ENCODE results near the gene PCDHB6. TPM values are rescaled to one million over a fixed set of nuclear protein-coding genes. Genes with fewer than 3 reads are reported as not detected.
"Not testable (repeated sequence)": the region's sequence is repeated elsewhere in the genome, so short reads cannot be mapped to it uniquely, and the experiment has no call there.

PCDHB6 gene
- total RNA-seq, 6 experiments from 2014 or later = 0.14 to 0.94 (median 0.70) TPM

DNA sequence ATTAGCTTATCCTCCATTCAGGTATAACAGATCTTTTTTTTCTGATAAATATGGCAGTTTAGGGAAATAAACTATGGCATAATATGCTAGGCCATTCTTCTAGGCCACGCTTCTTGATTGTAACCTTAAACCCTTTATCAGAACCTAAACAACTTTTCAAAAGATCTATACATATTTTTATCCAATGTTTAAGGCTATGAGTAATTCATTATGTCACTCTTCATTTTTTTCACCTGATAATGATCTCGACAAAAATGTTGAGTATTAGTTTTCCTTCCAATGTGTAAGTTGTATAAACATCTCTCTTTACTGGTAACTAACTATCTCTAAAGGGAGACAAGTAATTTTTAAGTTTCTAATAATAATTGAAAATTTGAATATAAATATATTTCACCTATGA, 30.6 kb upstream of the PCDHB6 start:
- H3K4me1 Mint-ChIP-seq (ENCODE audit: low read depth) = no peaks in the 10 kb centered on the region
- TF ChIP-seq, protein P1, sequence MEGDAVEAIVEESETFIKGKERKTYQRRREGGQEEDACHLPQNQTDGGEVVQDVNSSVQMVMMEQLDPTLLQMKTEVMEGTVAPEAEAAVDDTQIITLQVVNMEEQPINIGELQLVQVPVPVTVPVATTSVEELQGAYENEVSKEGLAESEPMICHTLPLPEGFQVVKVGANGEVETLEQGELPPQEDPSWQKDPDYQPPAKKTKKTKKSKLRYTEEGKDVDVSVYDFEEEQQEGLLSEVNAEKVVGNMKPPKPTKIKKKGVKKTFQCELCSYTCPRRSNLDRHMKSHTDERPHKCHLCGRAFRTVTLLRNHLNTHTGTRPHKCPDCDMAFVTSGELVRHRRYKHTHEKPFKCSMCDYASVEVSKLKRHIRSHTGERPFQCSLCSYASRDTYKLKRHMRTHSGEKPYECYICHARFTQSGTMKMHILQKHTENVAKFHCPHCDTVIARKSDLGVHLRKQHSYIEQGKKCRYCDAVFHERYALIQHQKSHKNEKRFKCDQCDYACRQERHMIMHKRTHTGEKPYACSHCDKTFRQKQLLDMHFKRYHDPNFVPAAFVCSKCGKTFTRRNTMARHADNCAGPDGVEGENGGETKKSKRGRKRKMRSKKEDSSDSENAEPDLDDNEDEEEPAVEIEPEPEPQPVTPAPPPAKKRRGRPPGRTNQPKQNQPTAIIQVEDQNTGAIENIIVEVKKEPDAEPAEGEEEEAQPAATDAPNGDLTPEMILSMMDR (IDR thresholded peaks at IDR 0.05) = no peak
- DNase-seq = no peak
- no peak overlapping the region for H3K4me3 Mint-ChIP-seq
- H3K9me3 Mint-ChIP-seq = peaks cover 35% of the 10 kb centered on the region
- H3K27ac Mint-ChIP-seq = no peak overlapping the region
- no peaks in the 10 kb centered on the region; the same call in none of the 2 replicates for H3K27me3 Mint-ChIP-seq (ENCODE audit: insufficient read depth)
- H3K36me3 Mint-ChIP-seq (ENCODE audit: low read depth) = peaks cover 7% of the 10 kb centered on the region

DNA sequence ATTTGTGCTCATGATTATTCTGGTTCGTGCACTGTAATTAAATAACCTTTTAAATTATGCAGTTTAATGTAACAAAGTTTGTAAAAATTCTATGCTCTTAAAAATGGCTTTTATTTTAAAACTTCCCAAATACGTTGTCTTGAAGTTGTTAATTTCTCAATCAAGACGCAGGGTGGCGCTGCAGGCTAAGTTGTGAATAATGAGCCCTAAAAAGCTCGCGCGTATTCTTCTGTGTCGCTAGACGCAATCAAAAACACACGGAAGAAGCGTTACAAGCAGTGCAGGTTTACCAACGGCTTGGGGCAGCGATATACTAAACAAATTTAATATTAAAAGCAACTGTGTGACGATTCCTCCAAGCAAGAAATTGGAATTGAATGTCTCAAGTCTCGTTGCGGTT, 28.3 kb upstream of the PCDHB6 start, which contains the start of gene PCDHB4:
Gene PCDHB4, plus strand, starts transcription at position 256 of the 400 bp plus-strand sequence. CDS start 181 bp downstream, outside the sequence.
- no peak within 1 kb of the TSS for H3K27ac Mint-ChIP-seq
- no peaks in the 10 kb centered on the region for H3K4me1 Mint-ChIP-seq (ENCODE audit: low read depth)
- TF ChIP-seq, protein P1 (IDR thresholded peaks at IDR 0.05) = peak; percentile 55
- H3K4me3 Mint-ChIP-seq = peak within 1 kb of the TSS; percentile 41; the same call in 1 of the 2 replicates
- peaks cover 7% of the 10 kb centered on the region for H3K36me3 Mint-ChIP-seq (ENCODE audit: low read depth)
- H3K27me3 Mint-ChIP-seq (ENCODE audit: insufficient read depth) = no peaks in the 10 kb centered on the region; the same call in 1 of the 2 replicates
- peaks cover 16% of the 10 kb centered on the region for H3K9me3 Mint-ChIP-seq
- DNase-seq = no peak

DNA sequence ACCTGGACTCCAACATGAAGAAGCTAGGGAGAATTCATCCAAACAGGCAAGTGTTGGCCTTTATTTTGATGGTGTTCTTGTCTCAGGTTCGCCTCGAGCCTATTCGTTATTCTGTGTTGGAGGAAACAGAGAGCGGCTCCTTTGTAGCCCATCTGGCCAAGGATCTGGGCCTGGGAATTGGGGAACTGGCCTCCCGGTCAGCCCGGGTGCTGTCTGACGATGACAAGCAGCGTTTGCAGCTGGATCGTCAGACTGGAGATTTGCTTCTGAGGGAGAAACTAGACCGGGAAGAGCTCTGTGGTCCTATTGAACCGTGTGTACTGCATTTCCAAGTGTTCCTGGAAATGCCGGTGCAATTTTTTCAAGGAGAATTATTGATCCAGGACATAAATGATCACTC, 27.9 kb upstream of the PCDHB6 start:
- no peak for DNase-seq
- Mint-ChIP-seq H3K27me3 (ENCODE audit: insufficient read depth) (no peaks in the 10 kb centered on the region; the same call in 1 of the 2 replicates), H3K27ac (no peak overlapping the region), H3K36me3 (ENCODE audit: low read depth) (peaks cover 7% of the 10 kb centered on the region), H3K9me3 (peaks cover 13% of the 10 kb centered on the region), H3K4me3 (peak overlapping the region; percentile 41; the same call in 1 of the 2 replicates), H3K4me1 (ENCODE audit: low read depth) (no peaks in the 10 kb centered on the region)
- TF ChIP-seq, protein P1 (IDR thresholded peaks at IDR 0.05) = no peak

DNA sequence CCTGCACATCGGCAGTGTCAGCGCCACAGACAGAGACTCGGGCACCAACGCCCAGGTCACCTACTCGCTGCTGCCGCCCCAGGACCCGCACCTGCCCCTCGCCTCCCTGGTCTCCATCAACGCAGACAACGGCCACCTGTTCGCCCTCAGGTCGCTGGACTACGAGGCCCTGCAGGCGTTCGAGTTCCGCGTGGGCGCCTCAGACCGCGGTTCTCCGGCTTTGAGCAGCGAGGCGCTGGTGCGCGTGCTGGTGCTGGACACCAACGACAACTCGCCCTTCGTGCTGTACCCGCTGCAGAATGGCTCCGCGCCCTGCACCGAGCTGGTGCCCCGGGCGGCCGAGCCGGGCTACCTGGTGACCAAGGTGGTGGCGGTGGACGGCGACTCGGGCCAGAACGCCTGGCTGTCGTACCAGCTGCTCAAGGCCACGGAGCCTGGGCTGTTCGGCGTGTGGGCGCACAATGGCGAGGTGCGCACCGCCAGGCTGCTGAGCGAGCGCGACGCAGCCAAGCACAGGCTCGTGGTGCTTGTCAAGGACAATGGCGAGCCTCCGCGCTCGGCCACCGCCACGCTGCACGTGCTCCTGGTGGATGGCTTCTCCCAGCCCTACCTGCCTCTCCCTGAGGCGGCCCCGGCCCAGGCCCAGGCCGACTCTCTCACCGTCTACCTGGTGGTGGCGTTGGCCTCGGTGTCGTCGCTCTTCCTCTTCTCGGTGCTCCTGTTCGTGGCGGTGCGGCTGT, 26.3 kb upstream of the PCDHB6 start:
- H3K9me3 Mint-ChIP-seq = peaks cover 13% of the 10 kb centered on the region
- H3K4me1 Mint-ChIP-seq (ENCODE audit: low read depth); H3K27me3 Mint-ChIP-seq (ENCODE audit: insufficient read depth); H3K36me3 Mint-ChIP-seq (ENCODE audit: low read depth); H3K27ac Mint-ChIP-seq; H3K4me3 Mint-ChIP-seq; DNase-seq: not testable (repeated sequence)

DNA sequence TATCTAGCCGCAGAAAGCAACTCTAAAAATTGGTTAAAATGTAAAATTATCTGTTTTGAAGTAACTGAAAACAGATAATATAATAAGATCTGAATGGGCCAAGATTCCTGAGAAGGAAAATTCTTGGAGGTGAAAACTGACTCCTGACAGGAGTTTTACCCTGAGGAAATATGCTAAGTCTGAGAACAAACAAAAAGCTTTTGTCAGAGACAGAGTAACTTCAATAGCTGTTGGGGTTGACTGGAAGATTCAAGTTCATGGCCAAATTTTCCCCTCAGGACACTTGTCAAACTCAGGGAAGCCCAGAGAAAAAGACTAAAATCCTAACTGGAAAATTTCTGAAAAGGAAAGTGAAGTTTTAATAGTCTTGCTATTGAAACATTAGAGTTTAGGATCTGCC, 22.6 kb upstream of the PCDHB6 start:
- Mint-ChIP-seq H3K27me3 (ENCODE audit: insufficient read depth) (no peaks in the 10 kb centered on the region; the same call in 1 of the 2 replicates), H3K4me1 (ENCODE audit: low read depth) (no peaks in the 10 kb centered on the region), H3K36me3 (ENCODE audit: low read depth) (peaks cover 7% of the 10 kb centered on the region), H3K4me3 (no peak overlapping the region), H3K9me3 (peaks cover 9% of the 10 kb centered on the region), H3K27ac (no peak overlapping the region)
- TF ChIP-seq, protein P1 (IDR thresholded peaks at IDR 0.05) = no peak
- no peak for DNase-seq

DNA sequence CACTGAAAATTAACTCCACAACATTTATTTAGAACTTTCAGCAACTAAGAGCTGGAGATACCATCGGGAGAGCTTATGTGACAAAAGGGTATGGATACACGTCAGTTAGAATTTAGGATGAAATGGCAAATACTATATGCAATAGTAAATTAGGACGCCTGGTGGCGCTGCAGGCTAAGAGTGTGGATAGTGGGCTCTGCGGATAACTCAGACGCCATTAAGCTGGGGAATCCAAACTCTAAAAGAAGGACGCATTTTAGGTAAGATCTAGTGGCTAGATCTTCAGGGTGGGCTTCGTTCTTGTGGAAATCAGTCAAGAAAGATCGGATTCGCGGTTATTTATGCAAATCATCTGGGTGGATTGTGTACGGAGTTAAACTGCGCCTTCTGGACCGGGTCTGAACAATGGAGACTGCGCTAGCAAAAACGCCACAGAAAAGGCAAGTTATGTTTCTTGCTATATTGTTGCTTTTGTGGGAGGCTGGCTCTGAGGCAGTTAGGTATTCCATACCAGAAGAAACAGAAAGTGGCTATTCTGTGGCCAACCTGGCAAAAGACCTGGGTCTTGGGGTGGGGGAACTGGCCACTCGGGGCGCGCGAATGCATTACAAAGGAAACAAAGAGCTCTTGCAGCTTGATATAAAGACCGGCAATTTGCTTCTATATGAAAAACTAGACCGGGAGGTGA, 14.7 kb upstream of the PCDHB6 start, which contains the start of gene PCDHB5:
Gene PCDHB5, plus strand, starts transcription at position 177 of the 688 bp plus-strand sequence. Its CDS starts 229 bp downstream, at position 406.
- TF ChIP-seq, protein P1 (IDR thresholded peaks at IDR 0.05) = peak; percentile 68
- H3K4me1 Mint-ChIP-seq (ENCODE audit: low read depth) = no peaks in the 10 kb centered on the region
- no peak within 1 kb of the TSS for H3K27ac Mint-ChIP-seq
- DNase-seq = no peak
- no peaks in the 10 kb centered on the region for H3K27me3 Mint-ChIP-seq (ENCODE audit: insufficient read depth)
- peaks cover 14% of the 10 kb centered on the region for H3K9me3 Mint-ChIP-seq
- H3K36me3 Mint-ChIP-seq (ENCODE audit: low read depth) = peaks cover 10% of the 10 kb centered on the region
- peak within 1 kb of the TSS; percentile 82 for H3K4me3 Mint-ChIP-seq
